ENCODE results near the gene ATP8B3. TPM values are rescaled to one million over a fixed set of nuclear protein-coding genes. Genes with fewer than 3 reads are reported as not detected.

ATP8B3 gene
- total and polyA plus RNA-seq, 2 of the 13 experiments (the other 11 are each of a cell fraction or from before 2014, with no cell fraction given): 2.6 to 5.9 TPM

DNA sequence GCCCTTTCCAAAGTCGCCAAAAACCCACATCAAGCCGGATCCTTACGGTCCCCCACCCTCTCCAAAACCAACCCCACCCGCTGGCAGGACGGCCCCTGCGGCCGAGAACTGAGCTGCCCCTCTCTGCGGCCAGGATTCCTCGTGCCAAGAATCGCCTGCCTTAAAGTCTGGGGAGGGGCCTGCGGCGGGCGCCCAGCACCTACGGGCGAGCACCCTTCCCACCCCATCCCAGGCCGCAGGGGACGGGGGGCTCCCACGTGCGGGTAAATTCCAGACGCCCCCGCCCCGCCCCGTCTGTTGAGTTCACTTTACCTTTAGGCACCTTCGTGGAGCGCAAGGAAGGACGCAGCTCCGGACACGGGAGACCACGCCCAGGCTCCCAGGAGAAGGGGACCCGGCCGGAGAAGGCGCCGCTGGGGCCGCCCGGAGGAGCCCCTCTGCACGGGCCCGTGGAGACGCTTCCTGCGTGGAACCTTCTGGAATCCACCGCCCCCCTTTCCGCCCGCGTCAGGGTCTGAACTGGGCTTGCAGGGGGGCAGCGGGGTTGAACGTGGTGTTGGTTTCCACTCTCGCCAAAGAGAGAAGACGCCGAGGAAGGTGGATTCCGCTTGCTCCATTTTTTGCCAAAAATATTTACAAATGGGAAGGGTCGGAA is 36.0 kb downstream of the ATP8B3 start:
- peaks cover 5% of the 10 kb centered on the region for H3K9me3 ChIP-seq (ENCODE audit: low read length)
- DNase-seq (ENCODE audit: low spot score) (no peak), ATAC-seq (no peak), FAIRE-seq (no peak)
- in situ Hi-C loops (cut with HindIII; ENCODE audit: extremely low pct_ligation_motif_present, low pct_unique_long_range_greater_than_20kb): loop anchor here (5.0 kb wide), 1 partner anchor 46 kb away; no protein-coding TSS in a partner anchor
- no peak overlapping the region for H3K9ac ChIP-seq (ENCODE audit: insufficient read depth, low read depth, low read length)
- H3K36me3 ChIP-seq (replicated peaks in 1 of 2; ENCODE audit: control insufficient read depth in 1 of 2, insufficient read depth in 2 of 2, low read length in 2 of 2): no peaks in the 10 kb centered on the region
- H3K27ac ChIP-seq (ENCODE audit: extremely low read length, insufficient read depth, low read length): no peak overlapping the region
- no peaks in the 10 kb centered on the region for H3K79me2 ChIP-seq (ENCODE audit: insufficient read depth, low read length)
- CTCF ChIA-PET (ENCODE audit: low intra/inter-chr PET ratio, low total read pairs): interaction anchor here (2.7 kb wide), 1 partner anchor 50 kb away, joined by 15 read pairs; no protein-coding TSS in a partner anchor
- intact Hi-C loops (cut with micrococcal nuclease; ENCODE audit: unreplicated experiment): no loop called here
- no peak overlapping the region for H3K4me2 ChIP-seq (ENCODE audit: low read depth, low read length)
- BruUV-seq (replicated peaks): no TSS peak
- H2AFZ ChIP-seq (ENCODE audit: low read length): no peak overlapping the region
- peaks cover 6% of the 10 kb centered on the region for H3K4me1 ChIP-seq (ENCODE audit: insufficient read depth, low read length)
- H3K27me3 ChIP-seq (ENCODE audit: control insufficient read depth in 1 of 2, insufficient read depth in 2 of 2, low read length in 2 of 2): peaks cover 15 to 74% of the 10 kb centered on the region in 2 experiments
- H3K4me3 ChIP-seq (replicated peaks in 1 of 3; ENCODE audit: insufficient read depth in 1 of 3, low read depth in 2 of 3, low read length in 3 of 3): no peak overlapping the region
- WGBS (ENCODE audit: low lambda C conversion rate): 45% methylated on average over 4 of the region's 50 CpGs
- POLR2A ChIA-PET: no interaction called here
- no peaks in the 10 kb centered on the region for H4K20me1 ChIP-seq (ENCODE audit: insufficient read depth, low read length)
- TF ChIP-seq MYC (CRISPR knock-in tag; IDR thresholded peaks at IDR 0.05; ENCODE audit: borderline replicate concordance) (no peak), ZBTB8A (CRISPR knock-in tag; IDR thresholded peaks at IDR 0.05; ENCODE audit: borderline replicate concordance, low read depth) (no peak), ZNF790 (CRISPR knock-in tag; IDR thresholded peaks at IDR 0.05; ENCODE audit: borderline replicate concordance) (no peak), BCL3 (CRISPR knock-in tag; IDR thresholded peaks at IDR 0.05) (no peak), SP140L (CRISPR knock-in tag; IDR thresholded peaks at IDR 0.05; ENCODE audit: borderline replicate concordance) (no peak), CBX5 (CRISPR knock-in tag; IDR thresholded peaks at IDR 0.05; ENCODE audit: borderline replicate concordance) (no peak), ZBTB7B (CRISPR knock-in tag; IDR thresholded peaks at IDR 0.05) (no peak)
- TF ChIP-seq, protein P1, sequence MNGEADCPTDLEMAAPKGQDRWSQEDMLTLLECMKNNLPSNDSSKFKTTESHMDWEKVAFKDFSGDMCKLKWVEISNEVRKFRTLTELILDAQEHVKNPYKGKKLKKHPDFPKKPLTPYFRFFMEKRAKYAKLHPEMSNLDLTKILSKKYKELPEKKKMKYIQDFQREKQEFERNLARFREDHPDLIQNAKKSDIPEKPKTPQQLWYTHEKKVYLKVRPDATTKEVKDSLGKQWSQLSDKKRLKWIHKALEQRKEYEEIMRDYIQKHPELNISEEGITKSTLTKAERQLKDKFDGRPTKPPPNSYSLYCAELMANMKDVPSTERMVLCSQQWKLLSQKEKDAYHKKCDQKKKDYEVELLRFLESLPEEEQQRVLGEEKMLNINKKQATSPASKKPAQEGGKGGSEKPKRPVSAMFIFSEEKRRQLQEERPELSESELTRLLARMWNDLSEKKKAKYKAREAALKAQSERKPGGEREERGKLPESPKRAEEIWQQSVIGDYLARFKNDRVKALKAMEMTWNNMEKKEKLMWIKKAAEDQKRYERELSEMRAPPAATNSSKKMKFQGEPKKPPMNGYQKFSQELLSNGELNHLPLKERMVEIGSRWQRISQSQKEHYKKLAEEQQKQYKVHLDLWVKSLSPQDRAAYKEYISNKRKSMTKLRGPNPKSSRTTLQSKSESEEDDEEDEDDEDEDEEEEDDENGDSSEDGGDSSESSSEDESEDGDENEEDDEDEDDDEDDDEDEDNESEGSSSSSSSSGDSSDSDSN (CRISPR knock-in tag; IDR thresholded peaks at IDR 0.05): no peak
- TF ChIP-seq, protein P2, sequence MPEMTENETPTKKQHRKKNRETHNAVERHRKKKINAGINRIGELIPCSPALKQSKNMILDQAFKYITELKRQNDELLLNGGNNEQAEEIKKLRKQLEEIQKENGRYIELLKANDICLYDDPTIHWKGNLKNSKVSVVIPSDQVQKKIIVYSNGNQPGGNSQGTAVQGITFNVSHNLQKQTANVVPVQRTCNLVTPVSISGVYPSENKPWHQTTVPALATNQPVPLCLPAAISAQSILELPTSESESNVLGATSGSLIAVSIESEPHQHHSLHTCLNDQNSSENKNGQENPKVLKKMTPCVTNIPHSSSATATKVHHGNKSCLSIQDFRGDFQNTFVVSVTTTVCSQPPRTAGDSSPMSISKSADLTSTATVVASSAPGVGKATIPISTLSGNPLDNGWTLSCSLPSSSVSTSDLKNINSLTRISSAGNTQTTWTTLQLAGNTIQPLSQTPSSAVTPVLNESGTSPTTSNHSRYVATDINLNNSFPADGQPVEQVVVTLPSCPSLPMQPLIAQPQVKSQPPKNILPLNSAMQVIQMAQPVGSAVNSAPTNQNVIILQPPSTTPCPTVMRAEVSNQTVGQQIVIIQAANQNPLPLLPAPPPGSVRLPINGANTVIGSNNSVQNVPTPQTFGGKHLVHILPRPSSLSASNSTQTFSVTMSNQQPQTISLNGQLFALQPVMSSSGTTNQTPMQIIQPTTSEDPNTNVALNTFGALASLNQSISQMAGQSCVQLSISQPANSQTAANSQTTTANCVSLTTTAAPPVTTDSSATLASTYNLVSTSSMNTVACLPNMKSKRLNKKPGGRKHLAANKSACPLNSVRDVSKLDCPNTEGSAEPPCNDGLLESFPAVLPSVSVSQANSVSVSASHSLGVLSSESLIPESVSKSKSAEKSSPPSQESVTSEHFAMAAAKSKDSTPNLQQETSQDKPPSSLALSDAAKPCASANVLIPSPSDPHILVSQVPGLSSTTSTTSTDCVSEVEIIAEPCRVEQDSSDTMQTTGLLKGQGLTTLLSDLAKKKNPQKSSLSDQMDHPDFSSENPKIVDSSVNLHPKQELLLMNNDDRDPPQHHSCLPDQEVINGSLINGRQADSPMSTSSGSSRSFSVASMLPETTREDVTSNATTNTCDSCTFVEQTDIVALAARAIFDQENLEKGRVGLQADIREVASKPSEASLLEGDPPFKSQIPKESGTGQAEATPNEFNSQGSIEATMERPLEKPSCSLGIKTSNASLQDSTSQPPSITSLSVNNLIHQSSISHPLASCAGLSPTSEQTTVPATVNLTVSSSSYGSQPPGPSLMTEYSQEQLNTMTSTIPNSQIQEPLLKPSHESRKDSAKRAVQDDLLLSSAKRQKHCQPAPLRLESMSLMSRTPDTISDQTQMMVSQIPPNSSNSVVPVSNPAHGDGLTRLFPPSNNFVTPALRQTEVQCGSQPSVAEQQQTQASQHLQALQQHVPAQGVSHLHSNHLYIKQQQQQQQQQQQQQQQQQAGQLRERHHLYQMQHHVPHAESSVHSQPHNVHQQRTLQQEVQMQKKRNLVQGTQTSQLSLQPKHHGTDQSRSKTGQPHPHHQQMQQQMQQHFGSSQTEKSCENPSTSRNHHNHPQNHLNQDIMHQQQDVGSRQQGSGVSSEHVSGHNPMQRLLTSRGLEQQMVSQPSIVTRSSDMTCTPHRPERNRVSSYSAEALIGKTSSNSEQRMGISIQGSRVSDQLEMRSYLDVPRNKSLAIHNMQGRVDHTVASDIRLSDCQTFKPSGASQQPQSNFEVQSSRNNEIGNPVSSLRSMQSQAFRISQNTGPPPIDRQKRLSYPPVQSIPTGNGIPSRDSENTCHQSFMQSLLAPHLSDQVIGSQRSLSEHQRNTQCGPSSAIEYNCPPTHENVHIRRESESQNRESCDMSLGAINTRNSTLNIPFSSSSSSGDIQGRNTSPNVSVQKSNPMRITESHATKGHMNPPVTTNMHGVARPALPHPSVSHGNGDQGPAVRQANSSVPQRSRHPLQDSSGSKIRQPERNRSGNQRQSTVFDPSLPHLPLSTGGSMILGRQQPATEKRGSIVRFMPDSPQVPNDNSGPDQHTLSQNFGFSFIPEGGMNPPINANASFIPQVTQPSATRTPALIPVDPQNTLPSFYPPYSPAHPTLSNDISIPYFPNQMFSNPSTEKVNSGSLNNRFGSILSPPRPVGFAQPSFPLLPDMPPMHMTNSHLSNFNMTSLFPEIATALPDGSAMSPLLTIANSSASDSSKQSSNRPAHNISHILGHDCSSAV (CRISPR knock-in tag; IDR thresholded peaks at IDR 0.05; ENCODE audit: borderline replicate concordance): no peak
